Panc1 (cell line): ENCODE results near the gene HIKESHI. TPM values are rescaled to one million over a fixed set of nuclear protein-coding genes. Genes with fewer than 3 reads are reported as not detected.

Experiments used
- ATAC-seq: fragments of 200-7000 bp; cut with Tn5 transposase; 2 replicates; pipeline ENCODE4 v1.9.1; 2020; ENCODE audit warnings: mild to moderate bottlenecking, moderate library complexity
- BruUV-seq: library from RNA; stranded (reverse); fragments of 400-500 nt; replicated peaks from 2 replicates; lab custom pipeline; 2021; lab: Mats Ljungman, UMichigan
- CTCF ChIA-PET: fragments of 300-600 bp; sonication (Branson Sonifier 250); formaldehyde crosslinking; loops from one replicate; lab custom pipeline; 2022; ENCODE audit warnings: antibody characterized with exemption; lab: Charles Lee
- POLR2A ChIA-PET: fragments of 300-600 bp; sonication (Branson Sonifier 250); formaldehyde crosslinking; loops from one replicate; lab custom pipeline; 2022; ENCODE audit warnings: antibody characterized with exemption; lab: Charles Lee
- DNase-seq: peaks from one replicate; pipeline ENCODE4 v3.0.0-alpha.2; 2010; ENCODE audit warnings: low read depth, low spot score
- H3K27ac ChIP-seq: 2 replicates; pipeline ENCODE4 v1.5.1; 2011; ENCODE audit warnings: mild to moderate bottlenecking, low read length, inconsistent platforms
- H3K27me3 ChIP-seq: fragments of 200-500 bp; sonication (Bioruptor generic); 2 replicates; pipeline ENCODE4 v1.6.0; 2014; ENCODE audit warnings: low read length, inconsistent platforms; ENCODE audit not compliant: control insufficient read depth, insufficient read depth
- H3K36me3 ChIP-seq: fragments of 200-500 bp; sonication (Bioruptor generic); 2 replicates; pipeline ENCODE4 v1.5.1; 2014; ENCODE audit warnings: inconsistent platforms, mild to moderate bottlenecking, low read length, moderate library complexity; ENCODE audit not compliant: control insufficient read depth, insufficient read depth
- H3K4me1 ChIP-seq: 2 replicates; pipeline ENCODE4 v1.5.1; 2011; ENCODE audit warnings: inconsistent platforms, mild to moderate bottlenecking, low read length, moderate library complexity; ENCODE audit not compliant: control insufficient read depth, insufficient read depth
- H3K4me3 ChIP-seq, 2 experiments: 2 replicates each; pipeline ENCODE4 v1.5.1; 2011 to 2012; ENCODE audit warnings: low read depth in 2 of 2, low read length in 2 of 2, mild to moderate bottlenecking in 2 of 2, inconsistent platforms in 1 of 2, moderate library complexity in 1 of 2
- H3K9me3 ChIP-seq: fragments of 200-500 bp; sonication (Bioruptor generic); 2 replicates; pipeline ENCODE4 v1.5.1; 2014; ENCODE audit warnings: low read depth, mild to moderate bottlenecking, inconsistent platforms, low read length, moderate library complexity; ENCODE audit not compliant: control insufficient read depth, insufficient read depth
- POLR2AphosphoS5 ChIP-seq: IDR thresholded peaks from 2 replicates; pipeline ENCODE4 v1.6.1; 2012; ENCODE audit warnings: mild to moderate bottlenecking, low read depth, low read length, moderate library complexity
- REST ChIP-seq, 2 experiments: IDR thresholded peaks; 2 replicates each; pipeline ENCODE4 v1.6.1; 2011 to 2012; ENCODE audit warnings: low read depth in 2 of 2, control low read depth in 1 of 2, low read length in 1 of 2, mild to moderate bottlenecking in 1 of 2, moderate library complexity in 1 of 2; ENCODE audit not compliant: insufficient read depth in 1 of 2
- SIN3A ChIP-seq: IDR thresholded peaks from 2 replicates; pipeline ENCODE4 v1.6.1; 2012; ENCODE audit warnings: low read depth, mild to moderate bottlenecking, low read length, moderate library complexity, borderline replicate concordance; ENCODE audit not compliant: insufficient read depth
- TCF7L2 ChIP-seq: IDR thresholded peaks from 2 replicates; pipeline ENCODE4 v1.6.1; 2011; ENCODE audit warnings: mild to moderate bottlenecking, low read depth, low read length, inconsistent platforms
- in situ Hi-C: cut with HindIII; loops from 2 replicates; pipeline ENCODE4 v1.10.0; 2016; ENCODE audit warnings: low sequenced_read_pairs, low pct_unique_long_range_greater_than_20kb
- intact Hi-C: fragments of 100-400 bp; cut with micrococcal nuclease; formaldehyde crosslinking; loops from one replicate; pipeline ENCODE4 v1.10.0; 2022; ENCODE audit not compliant: unreplicated experiment
- total RNA-seq: library from RNA; stranded (reverse); gene quantifications from one replicate; pipeline ENCODE4 v1.2.1, GENCODE V29; 2021; ENCODE audit not compliant: unreplicated experiment
- TF ChIP-seq, protein P1 (sequence below): fragments of 450-650 bp; IDR thresholded peaks from 2 replicates; pipeline ENCODE4 v1.5.1; 2017; ENCODE audit warnings: mild to moderate bottlenecking

The HIKESHI gene
- total RNA-seq, 1 experiment from 2014 or later, result 61.3 TPM

DNA sequence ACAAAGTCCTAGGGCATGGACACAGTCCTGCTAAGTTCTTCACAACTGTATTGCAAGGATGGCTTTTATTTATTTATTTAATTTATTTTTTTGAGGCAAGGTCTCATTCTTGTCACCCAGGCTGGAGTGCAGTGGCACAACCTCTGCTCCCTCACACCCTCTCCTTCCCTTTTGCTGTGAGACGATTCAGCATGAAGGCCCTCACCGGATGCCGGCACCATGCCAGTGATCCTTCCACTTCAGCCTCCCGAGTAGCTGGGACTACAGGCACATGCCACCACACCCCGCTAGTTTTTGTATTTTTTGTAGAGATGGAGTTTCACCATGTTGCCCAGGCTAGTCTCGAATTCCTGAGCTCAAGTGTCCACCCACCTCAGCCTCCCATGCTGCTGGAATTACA, 39.7 kb upstream of the HIKESHI start:
- Histone ChIP-seq H3K27ac (no peak overlapping the region), H3K9me3 (no peaks in the 10 kb centered on the region), H3K4me3 (no peak overlapping the region), H3K4me1 (no peaks in the 10 kb centered on the region), H3K27me3 (no peaks in the 10 kb centered on the region), H3K36me3 (peaks cover 19% of the 10 kb centered on the region)
- ATAC-seq, result no peak
- no TSS peak for BruUV-seq
- intact Hi-C loops (no loop called here), in situ Hi-C loops (no loop called here)
- no peak for DNase-seq
- no peak for TF ChIP-seq POLR2AphosphoS5
- TF ChIP-seq TCF7L2, result no peak
- no peak for TF ChIP-seq SIN3A
- TF ChIP-seq, protein P1, sequence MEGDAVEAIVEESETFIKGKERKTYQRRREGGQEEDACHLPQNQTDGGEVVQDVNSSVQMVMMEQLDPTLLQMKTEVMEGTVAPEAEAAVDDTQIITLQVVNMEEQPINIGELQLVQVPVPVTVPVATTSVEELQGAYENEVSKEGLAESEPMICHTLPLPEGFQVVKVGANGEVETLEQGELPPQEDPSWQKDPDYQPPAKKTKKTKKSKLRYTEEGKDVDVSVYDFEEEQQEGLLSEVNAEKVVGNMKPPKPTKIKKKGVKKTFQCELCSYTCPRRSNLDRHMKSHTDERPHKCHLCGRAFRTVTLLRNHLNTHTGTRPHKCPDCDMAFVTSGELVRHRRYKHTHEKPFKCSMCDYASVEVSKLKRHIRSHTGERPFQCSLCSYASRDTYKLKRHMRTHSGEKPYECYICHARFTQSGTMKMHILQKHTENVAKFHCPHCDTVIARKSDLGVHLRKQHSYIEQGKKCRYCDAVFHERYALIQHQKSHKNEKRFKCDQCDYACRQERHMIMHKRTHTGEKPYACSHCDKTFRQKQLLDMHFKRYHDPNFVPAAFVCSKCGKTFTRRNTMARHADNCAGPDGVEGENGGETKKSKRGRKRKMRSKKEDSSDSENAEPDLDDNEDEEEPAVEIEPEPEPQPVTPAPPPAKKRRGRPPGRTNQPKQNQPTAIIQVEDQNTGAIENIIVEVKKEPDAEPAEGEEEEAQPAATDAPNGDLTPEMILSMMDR, result no peak
- no peak for TF ChIP-seq REST (IDR thresholded peaks at IDR 0.05; ENCODE audit: insufficient read depth in 1 of 2, low read depth in 2 of 2, low read length in 1 of 2)
- POLR2A ChIA-PET, result no interaction called here
- CTCF ChIA-PET, result no interaction called here

DNA sequence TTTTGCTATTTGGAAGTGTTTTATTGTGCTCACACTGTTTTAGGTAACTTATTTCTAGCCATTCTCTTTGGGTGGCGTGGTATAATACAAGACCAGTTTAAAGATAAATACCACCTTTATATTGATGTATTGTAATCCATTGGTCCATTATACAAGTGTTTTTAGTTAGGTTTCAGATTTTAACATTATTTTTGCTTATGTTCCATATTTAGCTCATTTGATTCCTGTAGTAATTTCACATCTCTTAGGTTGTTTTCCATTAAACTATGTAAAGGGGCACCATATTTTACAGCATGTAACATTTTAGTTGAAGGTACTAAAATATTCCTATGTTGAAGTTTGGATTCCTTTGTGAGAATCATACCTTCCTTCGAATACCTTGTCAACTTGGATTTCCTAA, 37.4 kb upstream of the HIKESHI start:
- in situ Hi-C loops (no loop called here), intact Hi-C loops (no loop called here)
- Histone ChIP-seq H3K4me1 (no peaks in the 10 kb centered on the region), H3K36me3 (peaks cover 12% of the 10 kb centered on the region), H3K9me3 (no peaks in the 10 kb centered on the region), H3K27ac (no peak overlapping the region), H3K4me3 (no peak overlapping the region), H3K27me3 (no peaks in the 10 kb centered on the region)
- no peak for TF ChIP-seq POLR2AphosphoS5
- TF ChIP-seq, protein P1, result no peak
- TF ChIP-seq TCF7L2, result no peak
- TF ChIP-seq REST (IDR thresholded peaks at IDR 0.05; ENCODE audit: insufficient read depth in 1 of 2, low read depth in 2 of 2, low read length in 1 of 2), result no peak
- TF ChIP-seq SIN3A, result no peak
- ChIA-PET POLR2A (no interaction called here), CTCF (no interaction called here)
- DNase-seq (no peak), ATAC-seq (no peak)
- BruUV-seq, result no TSS peak
